Hematopoietic multipotent progenitor cell (in vitro differentiated cells): ENCODE results near the gene AUTS2. TPM values are rescaled to one million over a fixed set of nuclear protein-coding genes. Genes with fewer than 3 reads are reported as not detected.

Experiments used
- DNase-seq, 3 donors: peaks; one replicate each; pipeline ENCODE4 v3.0.0-alpha.2; 2011 to 2015; ENCODE audit warnings: low read depth in 2 of 3, low spot score in 2 of 3
- total RNA-seq: library from RNA; depleted of rRNA; stranded (reverse); fragments of >200 nt; gene quantifications from one replicate; pipeline ENCODE4 v1.2.3, GENCODE V29; 2012

Gene AUTS2
- total RNA-seq, 1 donor: 14.8 TPM

DNA sequence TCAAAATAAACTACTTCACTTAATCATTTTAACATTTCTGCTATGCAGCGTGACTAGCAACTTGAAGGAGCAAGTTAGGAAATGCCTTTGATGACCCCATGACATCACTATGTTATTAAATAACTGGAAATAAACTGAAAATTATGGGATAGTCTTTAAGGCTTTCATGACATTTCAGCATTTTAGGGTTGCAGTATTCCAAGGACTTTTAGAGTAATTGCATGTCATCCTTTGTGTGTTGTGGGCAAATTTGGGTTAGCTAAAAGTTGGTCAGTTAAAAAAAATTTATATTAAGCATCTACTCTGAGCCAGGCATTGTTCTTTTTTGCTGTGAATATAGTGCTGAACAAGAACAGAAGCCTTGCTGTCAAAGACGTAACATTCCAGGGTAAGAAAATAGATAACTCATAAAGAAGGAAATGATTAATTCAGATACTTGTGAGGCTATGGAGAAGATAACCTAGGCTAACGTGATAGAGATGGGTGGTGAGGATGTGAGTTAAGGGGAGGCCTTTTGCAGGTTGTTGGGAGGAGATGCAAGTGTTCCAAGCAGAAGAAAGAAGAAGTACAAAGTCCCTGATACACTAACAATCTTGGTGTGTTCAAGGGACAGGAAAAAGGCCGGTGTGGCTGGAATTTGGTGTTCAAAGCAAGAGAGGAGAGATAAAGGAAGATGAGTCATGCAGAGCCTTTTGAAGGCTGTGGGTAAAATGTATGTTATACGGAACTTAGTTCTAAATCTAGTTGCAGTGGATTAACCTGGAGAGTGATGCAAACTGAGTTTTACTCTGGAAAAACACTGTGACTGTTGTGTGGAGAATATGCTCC, 610.2 kb downstream of the AUTS2 start:
- DNase-seq: no peak

DNA sequence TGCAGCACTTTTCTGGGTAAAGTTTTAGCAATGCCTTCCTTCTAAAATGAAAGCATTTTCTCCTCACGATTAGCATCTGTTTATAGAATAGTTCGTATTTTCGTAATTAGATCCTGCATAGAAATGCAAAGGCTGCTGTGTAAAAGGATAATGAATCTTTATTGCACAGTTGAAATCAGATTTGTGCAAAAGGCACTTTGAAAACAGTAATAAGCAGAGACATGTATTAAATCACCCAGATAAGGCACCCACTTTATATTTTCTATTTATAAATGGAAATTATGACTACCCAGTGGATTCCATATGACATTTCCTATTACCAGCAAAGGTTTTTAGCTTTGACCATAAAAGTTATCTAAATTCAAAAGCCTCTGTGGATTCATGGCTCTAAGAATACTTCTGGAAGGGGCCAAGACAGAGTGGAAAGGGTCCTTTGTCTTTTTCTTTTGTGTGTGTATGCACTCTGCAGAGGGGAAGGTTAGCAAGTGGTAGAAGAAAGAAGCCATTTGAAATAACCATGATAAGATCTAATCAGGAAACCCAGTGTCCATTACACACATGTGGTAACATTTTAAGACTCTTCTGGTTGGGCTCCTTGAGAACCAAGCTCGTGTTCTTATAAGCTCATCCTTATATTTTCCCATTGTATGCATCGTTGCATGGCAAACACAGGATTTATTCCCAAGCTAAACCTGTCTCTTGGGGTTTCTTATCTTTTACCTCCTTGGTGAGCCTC, 612.1 kb downstream of the AUTS2 start:
- DNase-seq: no peak

DNA sequence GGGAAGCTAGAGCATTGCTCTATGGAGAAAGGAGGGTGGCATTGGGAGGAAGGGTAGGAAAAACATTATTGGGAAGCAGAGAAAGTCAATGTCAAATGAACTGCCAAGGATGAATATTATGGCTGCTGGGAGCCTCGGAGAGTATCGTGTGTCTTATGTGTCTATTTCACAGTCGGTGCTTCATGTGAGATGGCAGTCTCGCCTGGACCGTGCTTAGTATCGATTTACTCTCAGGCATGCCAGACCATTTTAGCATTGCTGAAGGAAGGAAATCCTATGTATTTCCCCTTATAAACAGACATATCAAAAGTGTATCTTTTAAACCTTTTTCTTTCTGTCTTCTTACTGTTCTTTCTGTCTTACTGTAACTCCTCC, 612.6 kb downstream of the AUTS2 start:
- DNase-seq: no peak

GRCh38 chr7:70212281-70212680, 614.0 kb downstream of the AUTS2 start:
- no peak for DNase-seq

GRCh38 chr7:70214071-70214470, 615.8 kb downstream of the AUTS2 start:
- no peak for DNase-seq

- DNase-seq: no peak
Measured at GRCh38 chr7:70215491-70215890, 617.2 kb downstream of the AUTS2 start.

- DNase-seq: no peak
Measured at GRCh38 chr7:70217571-70217970, 619.3 kb downstream of the AUTS2 start.

- DNase-seq: no peak
Measured at GRCh38 chr7:70218006-70218405, 619.7 kb downstream of the AUTS2 start.

GRCh38 chr7:70219061-70219460, 620.8 kb downstream of the AUTS2 start:
- DNase-seq: no peak

- no peak for DNase-seq
Measured at GRCh38 chr7:70229242-70229641, 631.0 kb downstream of the AUTS2 start.

DNA sequence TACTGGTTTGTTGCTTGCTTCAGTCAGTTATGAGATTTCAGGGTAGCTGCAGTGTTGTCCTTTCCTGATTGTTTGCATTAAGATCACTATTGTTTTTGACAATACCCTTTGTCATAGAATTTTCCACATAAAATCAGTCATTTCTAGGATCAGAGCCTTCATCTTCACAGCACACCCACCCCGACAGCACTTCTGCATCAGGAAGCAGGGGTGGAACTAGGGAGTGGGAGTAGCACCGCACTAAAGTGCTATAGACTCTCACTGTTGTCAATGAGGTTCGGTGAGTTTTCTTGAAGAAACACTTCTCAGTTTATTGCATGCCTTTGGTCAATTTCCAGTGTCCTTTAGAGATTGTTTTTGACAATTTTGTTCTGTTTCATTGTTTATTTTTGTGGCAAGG, 632.5 kb downstream of the AUTS2 start:
- no peak for DNase-seq

DNA sequence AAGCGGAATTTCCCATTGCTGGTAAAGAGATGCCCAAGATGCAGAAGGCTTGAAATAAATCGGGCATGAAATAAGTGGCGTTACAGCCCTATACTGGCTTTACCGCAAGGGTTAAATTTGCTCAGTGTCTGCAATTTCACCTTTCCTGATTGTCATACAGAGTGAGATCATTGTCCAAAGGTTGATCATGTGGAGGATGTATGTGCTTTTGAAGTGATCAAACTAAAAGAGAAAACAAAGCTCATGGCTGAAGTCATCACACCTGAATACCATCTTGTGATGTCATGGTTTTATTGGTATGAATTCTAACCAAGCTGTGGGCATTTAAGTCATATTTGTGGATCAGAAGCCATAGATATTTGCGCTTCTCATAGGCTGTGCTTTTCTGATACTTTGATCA, 635.5 kb downstream of the AUTS2 start:
- no peak for DNase-seq

- no peak for DNase-seq
Measured at GRCh38 chr7:70237256-70237655, 639.0 kb downstream of the AUTS2 start.

DNA sequence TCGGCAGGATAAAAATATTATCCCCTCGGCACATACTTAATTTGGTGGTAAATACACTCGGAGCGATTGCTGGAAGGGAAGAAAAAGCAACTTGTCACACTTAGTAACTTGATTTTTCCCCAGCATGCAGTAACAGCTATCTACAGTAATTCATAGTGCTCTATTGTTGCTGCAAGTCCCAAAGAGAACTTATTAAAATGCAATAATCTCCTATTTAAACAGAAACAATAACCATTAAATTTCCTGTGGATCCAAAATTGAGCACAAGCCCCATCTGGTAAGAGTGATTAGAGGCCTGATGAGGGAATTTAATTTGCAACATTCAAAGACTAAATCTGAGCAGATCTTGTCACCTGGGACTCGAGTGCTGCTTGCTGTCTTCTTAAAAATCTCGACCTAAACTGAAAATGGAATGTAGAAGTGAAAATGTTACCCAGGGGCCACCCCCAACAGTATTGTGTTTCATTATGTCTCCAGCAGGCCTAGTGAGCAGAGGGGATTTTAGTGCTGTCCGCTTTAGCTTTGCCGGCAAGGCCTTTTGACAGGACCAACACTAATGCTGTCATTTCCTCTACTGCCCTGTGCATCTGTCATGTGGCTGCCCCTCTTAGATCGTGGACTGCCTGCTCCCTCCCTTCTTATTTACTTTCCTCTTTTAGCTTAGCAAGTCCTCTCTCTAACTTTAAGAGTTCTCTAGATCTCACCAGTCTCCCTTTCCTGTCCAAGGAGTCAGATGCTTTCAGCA, 639.7 kb downstream of the AUTS2 start:
- peak in 1 of 3 donors; percentile 2 for DNase-seq

DNA sequence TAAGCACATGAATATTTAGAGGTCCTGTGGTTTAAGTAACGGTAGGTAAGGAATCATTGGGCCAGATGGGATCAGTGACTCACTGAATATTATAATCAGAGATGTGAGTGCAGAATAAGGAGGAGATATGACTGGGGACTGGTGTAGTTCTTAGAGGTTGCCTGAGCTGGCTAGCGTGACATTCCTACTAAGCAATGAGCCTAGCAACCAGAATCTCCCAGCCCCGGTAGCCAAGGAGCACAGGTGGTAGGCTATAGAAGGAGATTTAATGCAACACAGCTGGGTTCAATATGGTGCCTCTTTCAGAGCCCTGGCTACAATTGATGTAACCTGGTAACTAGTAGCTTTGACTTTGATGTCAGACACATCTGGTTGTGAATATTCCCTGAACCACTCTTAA, 641.6 kb downstream of the AUTS2 start:
- no peak for DNase-seq

- DNase-seq: no peak
Measured at GRCh38 chr7:70240873-70241272, 642.6 kb downstream of the AUTS2 start.

- no peak for DNase-seq
Measured at GRCh38 chr7:70241536-70242175, 643.4 kb downstream of the AUTS2 start.

GRCh38 chr7:70242826-70243225, 644.6 kb downstream of the AUTS2 start:
- DNase-seq: no peak

- DNase-seq: no peak
Measured at GRCh38 chr7:70243443-70243842, 645.2 kb downstream of the AUTS2 start.

DNA sequence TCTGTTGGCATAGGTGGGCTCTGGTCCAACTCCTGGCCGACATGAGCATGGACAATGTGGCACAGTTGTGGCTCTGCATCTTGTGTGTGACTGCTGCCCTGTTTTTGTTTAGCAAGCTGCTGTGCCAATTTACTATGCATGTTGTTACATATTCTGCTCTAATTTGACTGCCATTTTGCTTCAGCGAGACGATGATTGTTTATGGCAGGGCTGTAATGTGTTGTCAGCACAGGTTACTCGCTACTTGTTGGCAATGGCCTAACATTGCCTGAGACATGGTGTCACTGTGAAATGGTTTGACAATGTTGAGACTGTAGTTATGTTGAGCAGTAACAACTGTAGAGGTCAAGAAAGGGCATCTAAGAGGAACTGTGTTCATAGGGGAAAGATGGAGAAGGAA, 659.6 kb downstream of the AUTS2 start:
- no peak for DNase-seq

- DNase-seq: no peak
Measured at GRCh38 chr7:70259502-70259901, 661.2 kb downstream of the AUTS2 start.
